A673 (cell line): Measurements from ENCODE around the gene SIX2.

Experiments used
- CTCF ChIP-seq: fragments of 300-800, 200-600 bp; sonication (generic); conservative IDR thresholded peaks from 2 replicates; pipeline ENCODE4 v1.5.1; 2017; ENCODE audit warnings: low read depth, mild to moderate bottlenecking, antibody characterized with exemption, low read length, moderate library complexity, mixed read lengths
- EZH2 ChIP-seq: fragments of 200-600 bp; sonication (generic); IDR thresholded peaks from 2 replicates; pipeline ENCODE4 v1.6.1; 2017; ENCODE audit warnings: borderline replicate concordance, low read depth, mild to moderate bottlenecking, mixed read lengths, antibody characterized with exemption, low read length; ENCODE audit not compliant: poor library complexity, severe bottlenecking

DNA sequence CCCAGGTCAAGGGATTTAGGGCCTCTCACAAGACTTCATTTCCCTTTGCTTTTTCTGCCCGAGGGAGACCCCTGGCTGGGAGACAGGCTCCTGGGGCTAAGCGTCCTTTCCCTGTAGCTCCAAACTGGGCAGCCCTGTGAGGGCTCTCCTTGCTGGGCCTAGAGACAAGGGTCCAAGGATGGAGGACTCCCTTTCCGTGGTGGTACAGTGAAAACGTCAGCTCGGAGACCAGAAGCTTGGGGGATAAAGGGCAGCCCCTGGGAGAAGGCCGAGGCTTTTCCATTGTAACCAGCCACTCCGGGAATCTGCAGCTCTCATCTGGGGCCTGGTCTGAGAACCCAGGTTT, 2.3 kb downstream of the SIX2 start:
- TF ChIP-seq CTCF (no peak), EZH2 (no peak)
